T1000 (cell line): ENCODE data around the gene CLC.
"Not testable (repeated sequence)": the region's sequence is repeated elsewhere in the genome, so short reads cannot be mapped to it uniquely, and the experiment has no call there.

Experiments
- DNase-seq: peaks from one replicate; lab custom pipeline; 2025; ENCODE audit warnings: mixed read lengths; lab: John Stamatoyannopoulos, UW

CLC gene

DNA sequence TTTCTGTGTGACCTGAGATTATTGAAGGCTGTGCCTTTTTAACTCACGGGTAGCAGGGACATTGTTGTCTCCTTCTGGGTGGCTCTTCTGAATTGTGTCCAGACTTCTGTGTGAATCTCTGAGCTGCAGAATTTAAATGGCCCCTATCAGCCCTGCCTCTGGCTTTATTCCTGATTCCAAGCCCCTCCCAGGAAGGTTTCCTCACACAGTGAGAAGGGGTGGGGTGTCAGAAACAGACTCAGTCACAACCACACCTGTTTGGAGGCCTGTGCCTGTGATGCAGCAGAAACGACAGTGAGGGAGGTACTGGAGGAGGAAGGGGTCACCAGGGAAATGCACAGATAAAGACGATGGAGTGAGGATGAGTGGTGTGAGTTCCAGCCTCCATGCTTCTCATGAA lies at the start of gene CLC:
Gene CLC, minus strand, starts transcription at position 139 of the 400 bp plus-strand sequence. Its CDS starts 77 bp downstream, at position 62.
- DNase-seq = no peak

DNA sequence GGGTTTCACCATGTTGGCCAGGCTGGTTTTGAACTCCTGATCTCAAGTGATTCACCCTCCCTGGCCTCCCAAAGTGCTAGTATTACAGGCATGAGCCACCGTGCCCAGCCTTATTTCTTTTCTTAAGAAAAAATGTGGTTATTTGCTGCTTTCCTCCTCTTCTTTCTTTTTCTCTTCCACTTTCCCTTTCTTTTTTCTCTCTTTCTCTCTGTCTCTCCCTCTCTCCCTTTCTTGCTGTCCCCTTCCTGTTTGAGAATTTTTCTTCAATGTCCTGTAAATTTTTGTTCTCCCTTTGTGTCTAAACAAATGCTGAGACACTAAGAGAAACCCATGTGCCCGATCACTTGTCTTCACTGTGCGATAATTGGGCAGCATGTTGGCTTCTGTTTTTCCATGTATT lies 43.1 kb upstream of the CLC start:
- no peak for DNase-seq

DNA sequence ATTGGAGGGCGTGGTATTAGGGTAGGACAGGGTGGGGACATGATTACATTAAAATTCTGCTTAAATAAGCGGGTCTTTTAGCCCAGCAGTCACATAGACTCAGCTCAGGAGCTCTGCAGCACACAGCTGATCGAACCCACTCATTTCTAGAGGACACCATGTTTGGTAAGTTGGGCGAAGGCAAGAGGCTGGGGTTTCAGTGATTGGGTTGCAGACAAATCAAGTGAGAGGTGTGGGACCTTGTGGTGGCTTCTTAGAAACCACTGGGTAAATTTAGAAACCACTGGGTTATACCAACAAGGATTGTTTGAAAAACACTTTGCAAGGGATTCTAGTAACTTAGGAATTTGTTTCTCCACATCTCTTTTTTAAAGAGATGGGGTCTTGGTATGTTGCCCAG lies 40.9 kb upstream of the CLC start, which contains the start of gene LEUTX:
Gene LEUTX, plus strand, starts transcription at position 92 of the 400 bp plus-strand sequence. Its CDS starts 67 bp downstream, at position 159.
- no peak for DNase-seq

DNA sequence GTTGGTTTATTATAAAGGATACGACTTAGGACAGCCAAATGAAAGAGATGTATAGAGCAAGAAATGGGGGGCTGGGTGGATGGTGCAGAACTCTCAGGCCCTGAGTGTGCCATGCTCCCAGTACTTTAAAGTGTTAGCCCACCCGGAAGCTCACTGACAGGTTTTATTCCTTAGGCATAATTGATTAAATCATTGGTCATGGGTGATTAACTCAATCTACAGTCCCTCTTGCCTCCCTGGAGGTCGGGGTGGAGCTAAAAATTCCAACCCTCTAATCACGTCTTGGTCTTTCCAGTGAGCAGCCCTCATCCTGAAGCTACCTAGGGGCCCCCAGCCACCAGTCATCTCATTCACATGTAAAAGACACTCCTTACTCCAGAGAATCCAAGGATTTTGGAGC lies 31.0 kb upstream of the CLC start:
- DNase-seq = no peak

DNA sequence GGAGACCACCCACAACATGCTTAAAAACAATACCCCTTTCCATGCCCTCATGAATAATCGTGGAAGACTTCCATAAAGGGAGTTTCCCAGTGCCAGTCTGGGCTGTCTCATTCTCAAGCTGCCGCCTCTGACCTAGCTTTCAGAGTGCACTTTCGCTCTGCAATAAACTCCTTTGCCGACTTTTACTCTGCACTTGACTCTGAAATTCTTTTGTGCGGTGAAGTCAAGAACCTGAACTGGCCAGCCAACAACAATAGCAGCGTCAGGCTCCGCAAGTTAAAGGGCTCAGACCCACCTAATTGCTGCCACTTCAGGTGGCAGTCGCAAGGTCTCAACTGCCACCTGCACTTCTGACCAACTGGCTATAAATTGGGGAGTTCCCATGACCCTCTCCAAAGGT lies 30.5 kb upstream of the CLC start:
- DNase-seq = no peak

DNA sequence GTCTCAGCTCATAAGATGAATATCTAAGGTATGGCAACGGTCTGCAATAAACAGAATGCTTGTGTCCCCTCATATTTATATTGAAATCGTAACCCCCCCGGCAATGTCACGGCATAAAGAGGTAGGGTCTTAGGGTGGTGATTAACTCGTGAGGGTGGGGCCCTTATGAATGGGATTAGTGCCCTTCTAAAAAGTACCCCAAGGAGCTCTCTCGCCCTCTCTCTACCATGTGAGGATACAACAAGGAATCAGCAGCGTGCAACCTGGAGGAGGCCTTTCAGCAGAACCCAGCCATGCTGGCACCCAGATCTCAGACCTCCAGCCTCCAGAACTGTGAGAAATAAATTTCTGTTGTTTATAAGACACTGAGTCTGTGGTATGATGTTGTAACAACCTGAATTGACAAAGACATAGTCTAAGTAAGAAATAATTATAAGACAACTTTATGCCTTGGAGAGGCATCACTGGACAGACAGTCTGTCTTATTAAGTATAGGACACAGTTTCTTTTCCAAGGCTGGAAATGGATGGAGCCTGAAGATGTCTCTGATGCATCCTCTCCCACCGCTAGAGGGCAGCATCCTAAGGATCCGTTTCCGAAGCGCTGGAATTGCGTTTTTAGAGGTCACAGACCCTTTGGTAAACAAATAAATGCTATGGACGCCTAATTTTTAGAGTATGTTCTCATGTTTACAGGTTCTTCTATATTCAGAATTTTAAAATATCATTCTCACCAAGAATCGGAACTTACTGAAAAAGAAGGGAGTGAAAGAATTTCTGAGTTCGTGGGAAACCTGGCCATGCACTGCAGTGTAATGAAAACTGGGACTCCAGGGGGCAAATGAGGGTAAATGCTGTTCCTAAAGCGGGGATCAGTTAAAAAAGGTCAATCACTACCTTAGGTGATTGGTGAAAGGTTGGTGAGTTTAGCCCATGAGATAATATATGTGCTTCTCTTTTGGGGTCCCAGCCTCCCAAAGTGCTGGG lies 27.6 kb upstream of the CLC start:
- DNase-seq = no peak

DNA sequence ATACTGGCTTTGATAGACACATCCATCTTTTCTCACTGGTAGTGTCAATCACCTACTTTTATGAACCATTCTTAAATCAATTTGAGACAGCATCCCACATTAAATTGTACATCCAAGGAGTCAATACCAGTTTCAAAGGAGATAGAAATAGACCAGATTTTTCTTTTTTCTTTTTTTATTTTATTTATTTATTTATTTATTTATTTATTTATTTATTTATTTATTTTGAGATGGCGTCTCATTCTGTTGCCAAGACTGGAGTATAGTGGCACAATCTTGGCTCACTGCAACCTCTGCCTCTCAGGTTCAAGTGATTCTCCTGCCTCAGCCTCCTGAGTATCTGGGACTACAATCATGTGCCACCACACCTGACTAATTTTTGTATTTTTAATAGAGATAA lies 24.0 kb upstream of the CLC start:
- not testable (repeated sequence) for DNase-seq

DNA sequence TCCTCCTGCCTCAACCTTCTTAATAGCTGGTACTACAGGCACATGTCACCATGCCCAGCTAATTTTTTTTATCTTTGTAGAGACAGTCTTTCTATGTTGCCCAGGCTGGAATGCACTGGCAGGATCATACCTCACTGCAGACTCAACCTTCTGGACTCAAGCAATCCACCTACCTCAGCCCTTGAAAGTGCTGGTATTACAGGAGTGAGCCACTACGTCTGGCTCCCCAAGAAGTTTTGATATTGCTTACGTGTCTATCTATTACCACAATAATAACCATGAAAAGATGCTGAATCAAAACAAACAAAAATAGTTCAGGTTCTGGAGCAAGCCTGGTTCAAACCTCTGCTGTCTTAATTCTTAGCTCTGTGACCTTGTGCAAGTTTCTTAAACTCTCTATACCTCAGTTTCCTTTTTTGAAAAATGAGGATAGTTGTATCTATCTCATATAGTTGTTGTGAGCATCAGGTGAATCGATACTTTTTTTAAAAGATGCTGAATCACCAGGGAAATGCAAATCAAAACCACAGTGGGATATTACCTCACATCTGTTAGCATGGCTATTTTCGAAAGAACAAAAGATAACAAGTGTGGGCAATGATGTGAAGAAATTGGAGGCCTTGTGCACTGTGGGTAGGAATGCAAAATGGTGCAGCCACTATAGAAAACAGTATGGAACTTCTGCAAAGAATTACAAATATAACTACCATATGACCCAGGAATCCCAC lies 21.8 kb upstream of the CLC start:
- no peak for DNase-seq

DNA sequence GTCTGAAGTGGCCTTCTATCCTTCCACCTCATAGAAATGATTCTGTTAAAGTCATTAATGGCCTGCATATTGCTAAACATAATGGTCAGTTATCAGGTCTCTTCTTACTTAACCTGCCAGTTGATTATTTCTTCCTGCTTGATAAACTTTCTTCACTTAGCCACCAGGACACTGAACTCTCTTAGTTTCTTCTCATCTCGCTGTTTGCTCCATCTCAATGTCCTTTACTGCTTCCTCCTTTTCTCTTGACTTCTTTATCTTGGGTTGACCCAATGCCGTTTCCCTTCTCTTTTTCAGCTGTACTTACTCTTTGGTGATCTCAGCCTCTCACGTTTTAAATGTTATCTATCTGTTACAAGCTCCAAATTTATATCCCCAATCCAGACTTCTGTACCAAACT lies 17.1 kb upstream of the CLC start:
- DNase-seq = no peak

DNA sequence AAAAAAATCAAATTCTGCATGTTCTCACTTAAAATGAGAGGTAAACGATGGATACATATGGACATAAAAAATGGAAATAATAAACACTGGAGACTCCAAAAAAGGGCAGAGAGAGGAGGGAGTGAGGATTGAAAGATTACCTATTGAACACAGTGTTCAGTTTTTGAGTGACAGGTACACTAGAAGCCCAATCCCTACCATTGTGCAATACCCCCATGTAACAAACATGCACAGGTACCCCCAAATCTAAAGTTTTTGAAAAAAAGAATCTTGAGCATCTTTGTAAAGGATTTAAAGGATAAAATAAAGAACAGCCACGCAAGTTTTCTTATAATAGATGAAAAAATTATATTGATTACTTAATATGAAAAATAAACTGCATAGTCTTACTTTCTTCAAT lies 16.7 kb upstream of the CLC start:
- no peak for DNase-seq

DNA sequence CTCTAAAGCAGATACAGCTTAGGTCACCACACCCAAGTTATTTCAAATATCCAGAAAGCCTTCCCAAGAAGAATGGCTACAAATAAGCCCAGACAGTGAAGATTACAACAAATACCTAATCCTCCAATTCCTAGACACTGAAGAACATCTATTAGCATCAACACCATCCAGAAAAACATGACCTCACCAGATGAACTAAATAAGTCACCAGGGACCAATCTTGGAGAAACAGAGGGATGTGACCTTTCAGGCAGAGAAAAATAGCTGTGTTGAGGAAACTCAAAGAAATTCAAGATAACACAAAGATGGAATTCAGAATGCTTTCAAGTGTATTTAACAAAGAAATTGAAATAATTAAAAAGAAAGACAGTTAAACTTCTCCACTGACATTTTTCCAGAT lies 15.0 kb upstream of the CLC start:
- DNase-seq = no peak

DNA sequence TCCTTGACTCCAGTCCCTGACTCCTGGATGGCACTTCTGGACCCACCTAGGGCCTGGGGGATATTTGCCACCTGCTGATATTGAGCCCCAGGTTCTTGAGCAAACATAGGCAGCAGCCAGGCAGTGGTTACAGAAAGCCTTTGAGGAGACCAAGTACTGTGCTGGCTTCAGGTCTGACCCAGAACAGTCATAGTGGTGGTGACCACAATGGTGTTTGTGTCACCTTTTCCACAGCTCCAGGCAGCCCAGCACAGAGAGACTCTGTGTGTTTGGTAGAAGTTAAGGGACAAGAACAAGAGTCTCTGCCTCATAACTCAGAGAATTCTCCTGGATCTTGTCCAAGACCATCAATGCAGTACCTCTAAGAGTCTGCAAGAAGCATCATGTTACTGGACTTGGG lies 14.6 kb upstream of the CLC start:
- DNase-seq = no peak

DNA sequence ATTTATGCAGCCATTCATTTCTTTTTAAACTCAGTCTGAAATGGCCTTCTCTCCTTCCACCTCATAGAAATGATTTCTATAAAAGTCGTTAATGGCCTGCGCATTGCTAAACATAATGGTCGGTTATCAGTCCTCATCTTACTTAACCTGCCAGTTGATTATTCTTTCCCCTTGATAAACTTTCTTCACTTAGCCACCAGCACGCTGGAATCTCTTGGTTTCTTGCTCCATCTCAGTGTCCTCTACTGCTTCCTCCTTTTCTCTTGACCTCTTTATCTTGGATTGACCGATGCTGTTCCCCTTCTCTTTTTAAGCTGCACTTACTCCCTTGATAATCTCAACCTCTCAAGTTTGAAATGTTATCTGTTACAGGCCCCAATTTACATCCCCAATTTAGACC lies 12.2 kb upstream of the CLC start:
- DNase-seq = no peak

DNA sequence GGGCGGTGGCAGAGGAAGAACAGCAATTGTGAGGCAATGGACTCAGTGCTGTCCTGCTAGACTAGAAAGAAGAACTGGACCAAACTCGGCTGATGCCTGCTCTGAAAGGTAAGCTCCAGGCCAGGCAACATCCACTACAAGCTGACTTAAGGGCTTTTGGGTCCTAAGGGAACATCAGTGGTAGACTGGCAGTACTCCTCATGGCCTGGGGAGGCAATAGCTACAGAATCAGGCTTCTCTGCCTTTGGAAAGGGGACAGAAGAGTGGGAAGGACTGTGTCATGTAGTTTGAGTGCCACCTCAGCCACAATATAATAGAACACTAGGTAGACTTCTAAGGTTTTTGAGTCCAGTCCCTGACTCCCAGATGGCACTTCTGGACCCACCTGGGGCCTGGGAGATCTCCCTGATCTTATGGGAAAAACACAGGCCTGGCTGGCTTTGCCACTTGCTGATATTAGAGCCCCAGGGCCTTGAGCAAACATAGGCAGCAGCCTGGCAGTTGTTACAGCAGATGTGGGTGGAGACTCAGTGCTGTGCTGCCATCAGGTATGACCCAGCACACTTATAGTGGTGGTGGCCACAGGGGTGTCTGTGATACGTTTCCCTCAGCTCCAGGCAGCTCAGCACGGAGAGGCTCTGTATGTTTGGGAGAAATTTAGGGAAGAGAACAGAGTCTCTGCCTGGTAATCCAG lies 9.2 kb upstream of the CLC start:
- DNase-seq = no peak

DNA sequence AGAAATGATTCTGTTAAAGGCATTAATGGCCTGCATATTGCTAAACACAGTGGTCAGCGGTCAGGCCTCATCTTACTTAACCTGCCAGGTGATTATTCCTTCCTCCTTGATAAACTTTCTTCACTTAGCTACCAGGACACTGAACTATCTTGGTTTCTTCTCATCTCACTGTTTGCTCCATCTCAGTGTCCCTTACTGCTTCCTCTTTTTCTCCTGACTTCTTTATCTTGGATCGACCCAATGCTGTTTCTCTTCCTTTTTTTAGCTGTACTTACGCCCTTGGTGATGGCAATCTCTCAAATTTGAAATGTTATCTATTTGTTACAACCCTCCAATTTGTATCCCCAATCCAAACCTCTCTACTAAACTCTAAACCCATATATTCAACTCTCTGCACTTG lies 7.8 kb upstream of the CLC start:
- DNase-seq = no peak

DNA sequence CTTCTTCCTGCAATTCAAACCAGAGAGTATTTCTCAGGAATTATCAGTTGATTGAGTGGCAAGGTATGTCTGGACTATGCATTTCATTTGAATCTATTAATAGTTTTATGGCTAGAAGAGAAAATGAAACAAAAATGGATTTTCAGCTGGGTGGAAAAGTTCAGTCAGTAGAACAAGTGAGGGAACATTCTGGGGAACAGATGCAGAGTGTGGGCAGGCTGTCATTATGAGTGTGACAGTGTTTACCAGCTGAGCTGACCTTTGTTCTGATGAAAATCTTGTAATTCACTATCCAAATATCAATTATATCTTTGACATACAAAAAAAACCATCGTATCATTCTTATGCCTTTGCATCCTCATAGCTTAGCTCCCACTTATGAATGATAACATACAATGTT lies 2.6 kb upstream of the CLC start:
- DNase-seq = no peak

DNA sequence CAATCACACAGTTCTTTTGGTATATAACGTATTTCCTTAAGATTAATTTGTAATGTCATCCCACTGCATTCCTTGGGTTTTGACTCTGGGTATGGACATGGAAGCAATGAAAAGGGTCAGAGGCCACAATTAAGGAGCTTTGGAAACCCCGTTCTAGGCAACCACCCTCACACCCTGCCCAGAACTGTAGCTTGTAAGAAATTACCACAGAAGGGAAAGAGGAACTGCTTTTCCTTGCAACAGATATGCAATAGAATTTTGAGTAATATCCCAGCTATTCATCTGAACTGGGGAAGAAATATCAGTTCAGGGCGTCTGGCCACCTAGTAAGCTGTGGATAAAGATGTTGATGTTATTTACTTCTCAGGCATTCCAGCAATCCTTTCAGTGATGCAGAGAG lies 985 bp upstream of the CLC start:
- DNase-seq = no peak

DNA sequence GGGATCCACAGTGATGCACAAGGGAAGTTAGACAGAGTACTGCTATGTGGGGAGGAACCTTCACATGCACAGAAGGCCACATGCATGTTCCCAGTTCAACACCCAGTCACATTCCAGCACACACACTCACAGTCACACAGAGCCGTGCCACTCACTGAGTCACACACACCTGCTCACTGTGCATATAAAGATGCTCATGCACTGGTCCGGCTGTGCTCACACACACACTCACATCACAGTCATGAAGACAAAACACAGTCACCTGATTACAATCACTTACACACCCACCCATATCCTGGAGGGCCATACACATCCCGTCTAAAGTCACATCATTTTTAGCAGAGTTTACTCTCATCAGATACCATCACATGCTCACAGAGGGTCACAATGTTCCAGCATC lies 478 bp downstream of the CLC start:
- no peak for DNase-seq

DNA sequence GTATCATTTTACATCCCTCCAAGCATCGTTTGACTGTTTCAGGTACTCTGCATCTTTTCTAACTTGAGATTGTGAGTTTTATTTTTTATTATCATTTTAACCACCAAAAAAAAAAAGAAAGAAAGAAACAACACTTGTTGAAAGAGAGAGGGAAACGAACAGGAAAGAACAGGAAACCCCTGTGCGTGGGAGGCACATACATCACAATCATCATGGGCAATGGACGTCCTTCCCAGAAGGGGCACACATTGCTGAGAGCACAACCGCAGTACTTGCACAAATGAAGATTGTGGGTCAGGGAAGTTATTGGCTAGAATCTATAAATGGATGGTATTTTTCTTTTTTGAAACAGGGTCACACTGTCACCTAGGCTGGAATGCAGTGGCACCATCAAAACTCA lies 1.7 kb downstream of the CLC start:
- DNase-seq = no peak

DNA sequence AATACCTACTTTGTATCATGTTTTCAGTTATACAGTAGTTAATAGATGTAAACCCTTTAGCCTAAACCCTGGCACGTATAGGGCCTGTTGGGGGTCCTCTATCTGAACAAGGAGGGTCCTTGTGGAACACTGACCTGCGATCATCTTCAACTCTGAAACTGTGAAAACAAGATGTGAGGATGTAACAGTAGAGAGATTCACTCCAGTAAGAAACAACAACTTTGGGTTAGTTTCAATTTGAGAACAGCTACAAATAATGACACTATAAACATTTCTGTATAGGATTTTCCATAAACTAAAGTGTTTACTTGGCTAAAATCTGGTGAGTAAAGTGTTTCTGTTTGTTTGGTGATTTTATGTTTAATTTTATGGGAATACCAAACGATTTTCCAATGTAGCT lies 2.1 kb downstream of the CLC start:
- DNase-seq = no peak

DNA sequence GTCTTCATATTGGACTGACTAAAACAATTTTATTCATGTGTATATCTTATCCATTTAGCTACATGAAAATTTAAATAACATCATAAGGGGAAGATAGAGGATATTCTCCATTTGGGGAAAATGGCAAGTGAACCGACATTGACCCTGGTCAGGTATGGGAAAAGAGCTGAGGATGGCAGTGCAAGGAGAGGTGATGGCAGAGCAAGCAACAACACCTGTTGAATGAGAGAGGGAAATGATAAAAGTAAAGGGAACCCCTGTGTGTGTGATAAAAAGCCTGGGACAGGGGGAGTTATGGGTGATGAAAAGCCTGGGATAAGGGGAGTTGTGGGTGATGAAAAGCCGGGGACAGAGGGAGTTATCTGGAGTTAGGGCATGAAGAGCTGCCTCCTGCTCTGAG lies 4.0 kb downstream of the CLC start:
- no peak for DNase-seq

DNA sequence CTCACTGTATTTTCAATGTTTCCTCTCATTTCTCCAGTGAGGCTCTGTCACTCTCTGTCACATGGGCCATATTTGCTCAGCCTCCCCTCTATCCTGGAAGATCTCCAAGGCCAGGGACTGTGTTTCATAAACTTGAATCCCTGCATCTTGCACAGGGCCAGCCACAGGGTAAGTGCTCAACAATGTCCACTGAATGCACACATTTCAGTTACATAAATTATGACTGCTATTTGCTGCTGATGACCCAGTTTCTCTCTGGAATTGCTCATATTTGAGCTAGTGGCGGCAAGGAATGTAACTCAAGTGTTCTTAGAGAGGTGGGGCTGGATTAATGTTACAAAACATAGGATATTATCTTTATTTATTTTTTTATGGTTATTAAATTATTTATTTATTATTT lies 6.1 kb downstream of the CLC start:
- DNase-seq = no peak

DNA sequence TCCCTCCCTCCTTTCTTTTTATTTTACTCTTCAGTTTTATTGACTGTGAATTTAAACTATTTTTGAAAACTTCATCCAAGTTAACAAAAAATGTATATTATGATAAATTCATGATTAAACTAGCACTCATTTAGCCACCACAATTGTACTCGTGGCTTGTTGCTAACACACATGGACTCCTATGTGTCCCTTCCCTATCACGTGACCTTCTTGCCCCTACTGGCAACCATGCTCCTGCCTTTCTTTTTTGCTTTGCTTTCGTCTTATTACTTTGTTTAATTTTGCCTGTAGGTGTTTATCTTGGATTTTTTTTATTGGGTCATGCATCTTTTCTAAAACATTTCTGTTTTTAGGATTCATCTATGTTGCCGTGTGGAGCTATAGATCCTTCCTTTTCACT lies 8.2 kb downstream of the CLC start:
- no peak for DNase-seq
